Loucy (cell line): ENCODE measurements around the gene PRRT3.
"Not testable (repeated sequence)": the region's sequence is repeated elsewhere in the genome, so short reads cannot be mapped to it uniquely, and the experiment has no call there.

Source experiments
- H2AFZ ChIP-seq: fragments of 200-600 bp; sonication (generic); 2 replicates; pipeline ENCODE4 v1.6.0; 2016; ENCODE audit warnings: antibody characterized with exemption, mild to moderate bottlenecking, low read length, moderate library complexity
- H3F3A ChIP-seq: fragments of 200-600 bp; 2 replicates; pipeline ENCODE4 v1.6.0; 2016; ENCODE audit warnings: antibody characterized with exemption, low read depth, mild to moderate bottlenecking
- H3K27me3 ChIP-seq: fragments of 200-600 bp; sonication (generic); 2 replicates; pipeline ENCODE4 v1.6.1; 2014; ENCODE audit warnings: low read length, mild to moderate bottlenecking; ENCODE audit not compliant: insufficient read depth, poor library complexity, severe bottlenecking
- H3K36me3 ChIP-seq: fragments of 200-600 bp; sonication (generic); 2 replicates; pipeline ENCODE4 v1.6.1; 2016; ENCODE audit warnings: low read length; ENCODE audit not compliant: insufficient read depth
- H3K4me1 ChIP-seq: fragments of 200-600 bp; sonication (generic); 2 replicates; pipeline ENCODE4 v1.5.1; 2014; ENCODE audit warnings: low read length, mild to moderate bottlenecking; ENCODE audit not compliant: insufficient read depth, poor library complexity, severe bottlenecking
- H3K4me2 ChIP-seq: fragments of 200-600 bp; sonication (generic); 2 replicates; pipeline ENCODE4 v1.6.0; 2014; ENCODE audit warnings: antibody characterized with exemption, low read length, low read depth, mild to moderate bottlenecking; ENCODE audit not compliant: poor library complexity, severe bottlenecking
- H3K4me3 ChIP-seq: fragments of 200-600 bp; sonication (generic); 2 replicates; pipeline ENCODE4 v1.5.1; 2014; ENCODE audit warnings: low read length, mild to moderate bottlenecking, mixed read lengths; ENCODE audit not compliant: poor library complexity, severe bottlenecking
- H3K79me2 ChIP-seq: fragments of 200-600 bp; sonication (generic); 2 replicates; pipeline ENCODE4 v1.6.1; 2014; ENCODE audit warnings: low read length; ENCODE audit not compliant: insufficient read depth
- H3K9ac ChIP-seq: fragments of 200-600 bp; sonication (generic); 2 replicates; pipeline ENCODE4 v1.6.0; 2014; ENCODE audit warnings: mild to moderate bottlenecking, low read depth, low read length, moderate library complexity; ENCODE audit not compliant: poor library complexity, severe bottlenecking
- H3K9me2 ChIP-seq: fragments of 200-600 bp; sonication (generic); replicated peaks from 2 replicates; pipeline ENCODE4 v1.6.1; 2016; ENCODE audit warnings: low read depth, low read length, mixed read lengths
- H3K9me3 ChIP-seq: fragments of 200-600 bp; sonication (generic); 2 replicates; pipeline ENCODE4 v1.6.1; 2014; ENCODE audit warnings: mild to moderate bottlenecking, antibody characterized with exemption, low read length, low read depth; ENCODE audit not compliant: insufficient read depth
- H4K20me1 ChIP-seq: fragments of 200-600 bp; sonication (generic); 2 replicates; pipeline ENCODE4 v1.6.0; 2014; ENCODE audit warnings: antibody characterized with exemption, low read length, mild to moderate bottlenecking; ENCODE audit not compliant: insufficient read depth, poor library complexity, severe bottlenecking
- CTCF ChIP-seq: fragments of 200-600 bp; sonication (generic); conservative IDR thresholded peaks from 2 replicates; pipeline ENCODE4 v1.5.1; 2014; ENCODE audit warnings: mild to moderate bottlenecking, antibody characterized with exemption, low read length
- EZH2phosphoT487 ChIP-seq: fragments of 200-600 bp; IDR thresholded peaks from 2 replicates; pipeline ENCODE4 v1.6.1; 2018; ENCODE audit warnings: antibody characterized with exemption, mild to moderate bottlenecking, moderate library complexity, borderline replicate concordance

Gene PRRT3

GRCh38 chr3:9899289-9899791, 52.9 kb downstream of the PRRT3 start:
- H3K9me3 ChIP-seq: no peaks in the 10 kb centered on the region
- H4K20me1 ChIP-seq: no peaks in the 10 kb centered on the region
- no peak overlapping the region for H3K4me2 ChIP-seq
- H3K4me3 ChIP-seq: no peak overlapping the region
- H3F3A ChIP-seq: no peaks in the 10 kb centered on the region
- H3K9ac ChIP-seq: no peak overlapping the region
- peaks cover 43% of the 10 kb centered on the region for H3K4me1 ChIP-seq
- no peaks in the 10 kb centered on the region for H3K36me3 ChIP-seq
- peaks cover 31% of the 10 kb centered on the region for H3K79me2 ChIP-seq
- no peaks in the 10 kb centered on the region for H3K9me2 ChIP-seq
- no peak for TF ChIP-seq EZH2phosphoT487
- no peak for TF ChIP-seq CTCF
- H3K27me3 ChIP-seq: no peaks in the 10 kb centered on the region
- H2AFZ ChIP-seq: no peak overlapping the region

GRCh38 chr3:9898467-9899241, 53.6 kb downstream of the PRRT3 start:
- TF ChIP-seq EZH2phosphoT487 (no peak), CTCF (no peak)
- Histone ChIP-seq H3K4me1 (peaks cover 44% of the 10 kb centered on the region), H3K4me3 (no peak overlapping the region), H3K27me3 (no peaks in the 10 kb centered on the region), H3F3A (peaks cover 7% of the 10 kb centered on the region; the same call in 1 of the 2 replicates), H3K9me2 (no peaks in the 10 kb centered on the region), H2AFZ (no peak overlapping the region), H4K20me1 (peaks cover 3% of the 10 kb centered on the region), H3K9ac (no peak overlapping the region), H3K79me2 (peaks cover 26% of the 10 kb centered on the region), H3K36me3 (no peaks in the 10 kb centered on the region), H3K4me2 (no peak overlapping the region), H3K9me3 (no peaks in the 10 kb centered on the region)

- no peak overlapping the region for H2AFZ ChIP-seq
- H3F3A ChIP-seq: peaks cover 8% of the 10 kb centered on the region; the same call in 1 of the 2 replicates
- H3K9ac ChIP-seq: no peak overlapping the region
- H3K9me3 ChIP-seq: no peaks in the 10 kb centered on the region
- peaks cover 12% of the 10 kb centered on the region for H4K20me1 ChIP-seq
- TF ChIP-seq EZH2phosphoT487: no peak
- TF ChIP-seq CTCF: no peak
- H3K4me2 ChIP-seq: no peak overlapping the region
- H3K4me1 ChIP-seq: peaks cover 47% of the 10 kb centered on the region
- no peaks in the 10 kb centered on the region for H3K27me3 ChIP-seq
- peaks cover 26% of the 10 kb centered on the region; the same call in 1 of the 2 replicates for H3K79me2 ChIP-seq
- H3K9me2 ChIP-seq: no peaks in the 10 kb centered on the region
- no peaks in the 10 kb centered on the region; the same call in 1 of the 2 replicates for H3K36me3 ChIP-seq
- no peak overlapping the region for H3K4me3 ChIP-seq
Measured at GRCh38 chr3:9897408-9898372, 54.5 kb downstream of the PRRT3 start.

- H4K20me1 ChIP-seq: peaks cover 17% of the 10 kb centered on the region
- not testable (repeated sequence) for H3K4me3 ChIP-seq, H3F3A ChIP-seq, H2AFZ ChIP-seq, H3K27me3 ChIP-seq, H3K9me3 ChIP-seq, H3K9ac ChIP-seq, H3K36me3 ChIP-seq, H3K4me2 ChIP-seq, H3K9me2 ChIP-seq
- peaks cover 41% of the 10 kb centered on the region for H3K4me1 ChIP-seq
- H3K79me2 ChIP-seq: peaks cover 32% of the 10 kb centered on the region
Measured at GRCh38 chr3:9896755-9897407, 55.3 kb downstream of the PRRT3 start.
